Dedifferentiated amniotic fluid mesenchymal stem cell (primary cell): ENCODE data around the gene TMPRSS11F.

Source experiments
- DNase-seq: peaks from one replicate; pipeline ENCODE4 v3.0.0-alpha.2; 2016; ENCODE audit errors: extremely low spot score

Gene TMPRSS11F

GRCh38 chr4:68077301-68077700 lies 52.4 kb downstream of the TMPRSS11F start:
- DNase-seq: no peak

- no peak for DNase-seq
Observed at GRCh38 chr4:68076194-68076593, 53.5 kb downstream of the TMPRSS11F start.

- no peak for DNase-seq
Observed at GRCh38 chr4:68074397-68074796, 55.3 kb downstream of the TMPRSS11F start.

- DNase-seq: no peak
Observed at GRCh38 chr4:68070302-68070701, 59.4 kb downstream of the TMPRSS11F start.

- no peak for DNase-seq
Observed at GRCh38 chr4:68062501-68062900, 67.2 kb downstream of the TMPRSS11F start.

GRCh38 chr4:68038272-68038671 lies 91.4 kb downstream of the TMPRSS11F start:
- DNase-seq: no peak

GRCh38 chr4:68021185-68021584 lies 108.5 kb downstream of the TMPRSS11F start:
- no peak for DNase-seq

GRCh38 chr4:68011684-68012083 lies 118.0 kb downstream of the TMPRSS11F start:
- DNase-seq: no peak
